GM12878 (cell line): ENCODE data around the gene HEXB. TPM values are rescaled to one million over a fixed set of nuclear protein-coding genes. Genes with fewer than 3 reads are reported as not detected.
A peak's percentile ranks its signal among the peaks of the same experiment; 100 is the strongest.

Source experiments
- ATF2 ChIP-seq: IDR thresholded peaks from 2 replicates; pipeline ENCODE4 v1.6.1; 2012; ENCODE audit warnings: low read length, inconsistent platforms
- BMI1 ChIP-seq: fragments of 450-650 bp; IDR thresholded peaks from 2 replicates; pipeline ENCODE4 v1.6.1; 2016; ENCODE audit warnings: mild to moderate bottlenecking, moderate library complexity, borderline replicate concordance
- CBX3 ChIP-seq: fragments of 200-600 bp; sonication (generic); IDR thresholded peaks from 2 replicates; pipeline ENCODE4 v1.6.1; 2016; ENCODE audit warnings: low read depth, borderline replicate concordance
- CBX5 ChIP-seq: sonication (generic); IDR thresholded peaks from 2 replicates; pipeline ENCODE4 v1.6.1; 2016; ENCODE audit warnings: low read depth, moderate library complexity, mild to moderate bottlenecking, inconsistent platforms
- CHD1 ChIP-seq: IDR thresholded peaks from 2 replicates; pipeline ENCODE4 v1.6.1; 2012; ENCODE audit warnings: low read depth, low read length, improper control_type of control experiment
- CREM ChIP-seq: IDR thresholded peaks from 2 replicates; pipeline ENCODE4 v1.6.1; 2014; ENCODE audit warnings: antibody characterized with exemption, low read depth
- EED ChIP-seq: sonication (generic); IDR thresholded peaks from 2 replicates; pipeline ENCODE4 v1.6.1; 2016; ENCODE audit warnings: antibody characterized with exemption, low read depth
- HDAC2 ChIP-seq: fragments of 200-600 bp; sonication (generic); IDR thresholded peaks from 2 replicates; pipeline ENCODE4 v1.6.1; 2017
- NBN ChIP-seq: fragments of 450-650 bp; IDR thresholded peaks from 2 replicates; pipeline ENCODE4 v1.6.1; 2016
- PAX8 ChIP-seq: fragments of 450-650 bp; IDR thresholded peaks from 2 replicates; pipeline ENCODE4 v1.6.1; 2017; ENCODE audit warnings: mild to moderate bottlenecking, moderate library complexity
- RELB ChIP-seq: fragments of 450-650 bp; IDR thresholded peaks from 2 replicates; pipeline ENCODE4 v1.6.1; 2017; ENCODE audit warnings: low read depth, mild to moderate bottlenecking, moderate library complexity
- RUNX3 ChIP-seq: IDR thresholded peaks from 2 replicates; pipeline ENCODE4 v1.6.1; 2012; ENCODE audit warnings: low read length, inconsistent platforms
- USF1 ChIP-seq: IDR thresholded peaks from 2 replicates; pipeline ENCODE4 v1.6.1; 2011; ENCODE audit warnings: borderline replicate concordance, low read depth, mild to moderate bottlenecking, moderate library complexity, mixed read lengths, low read length; ENCODE audit not compliant: insufficient read depth; ENCODE audit errors: extremely low read length
- USF2 ChIP-seq: IDR thresholded peaks from 2 replicates; pipeline ENCODE4 v1.6.1; 2011; ENCODE audit warnings: low read depth, low read length, improper control_type of control experiment, borderline replicate concordance
- ZBED1 ChIP-seq: IDR thresholded peaks from 2 replicates; pipeline ENCODE4 v1.6.1; 2016; ENCODE audit warnings: borderline replicate concordance
- ZBTB33 ChIP-seq: fragments of 450-650 bp; IDR thresholded peaks from 2 replicates; pipeline ENCODE4 v1.6.1; 2017; ENCODE audit warnings: mild to moderate bottlenecking
- ZBTB4 ChIP-seq: fragments of 450-650 bp; formaldehyde crosslinking; IDR thresholded peaks from 2 replicates; pipeline ENCODE4 v1.4.0; 2022; ENCODE audit warnings: mild to moderate bottlenecking, moderate library complexity
- ZNF24 ChIP-seq: fragments of 450-650 bp; IDR thresholded peaks from 2 replicates; pipeline ENCODE4 v1.6.1; 2017; ENCODE audit warnings: antibody characterized with exemption, mild to moderate bottlenecking
- ZNF274 ChIP-seq: IDR thresholded peaks from one replicate; pipeline ENCODE4 v1.8.0; 2011; ENCODE audit not compliant: insufficient read length, insufficient read depth
- polyA plus RNA-seq, 11 experiments: library from polyadenylated mRNA; depleted of rRNA in 4 of 11; unstranded in 6 of 11; stranded (reverse) in 5 of 11; fragments of >200 nt; fragmentation: Nextera tagmentation in 4 of 11; fragmentation: Illumina TruSeq in 1 of 11; extraction: Ambion mirVana in 4 of 11; extraction: Trizol in 1 of 11; gene quantifications; 1 replicate in 1 of 11; 2 replicates in 10 of 11; pipeline versions ENCODE4 v1.2.1 to v1.2.3, GENCODE V29; 2011 to 2016; ENCODE audit warnings: inconsistent platforms in 2 of 11, missing spikeins in 2 of 11, low read depth in 1 of 11
- total RNA-seq, 4 experiments: library from RNA; depleted of rRNA in 3 of 4; stranded (reverse); fragments of >200 nt in 3 of 4; fragmentation: Illumina TruSeq in 1 of 4; extraction: Trizol in 1 of 4; gene quantifications; 2 replicates each; pipeline versions ENCODE4 v1.2.1 to v1.2.3, GENCODE V29; 2013 to 2021

The HEXB gene
- total and polyA plus RNA-seq, 10 of the 15 experiments (the other 5 are each of a cell fraction or from before 2014, with no cell fraction given): 13.5 to 76.0 (median 42.6) TPM

GRCh38 chr5:74684900-74685851, at the start of gene HEXB (continued):
- TF ChIP-seq USF2 (no peak), RUNX3 (no peak), ZNF24 (no peak), ATF2 (no peak), CHD1 (no peak), RELB (no peak), CBX3 (no peak), HDAC2 (no peak), EED (no peak; the same call in 1 of the 2 replicates), ZBTB4 (CRISPR knock-in tag) (no peak), ZBTB33 (no peak), NBN (no peak), ZNF274 (no peak), USF1 (peak; percentile 44), BMI1 (no peak), PAX8 (no peak), CBX5 (0 out of 2 replicates have a peak, but pooled peaks have one; percentile 6), ZBED1 (no peak), CREM (no peak)
